Psoas muscle (tissue), 8 donors: ENCODE data around the gene IGIP. TPM values are rescaled to one million over a fixed set of nuclear protein-coding genes. Genes with fewer than 3 reads are reported as not detected.

Experiments used
- ATAC-seq, 4 donors: fragments of 200-7000 bp; cut with Tn5 transposase; one replicate each; pipeline ENCODE4 v1.9.1; 2020; ENCODE audit warnings: moderate library complexity in 3 of 4, mild to moderate bottlenecking in 2 of 4
- DNase-seq, 2 donors: peaks; one replicate each; pipeline ENCODE4 v3.0.0-alpha.2; 2020
- H3K27ac ChIP-seq: fragments of 200-600 bp; one replicate; pipeline ENCODE4 v1.8.0; 2022
- H3K27me3 ChIP-seq, 3 donors: fragments of 200-600 bp in 1 of 3; one replicate each; pipeline versions ENCODE4 v1.6.1 to v1.8.0; 2013 to 2022; ENCODE audit warnings: low read length in 2 of 3, mild to moderate bottlenecking in 2 of 3, moderate library complexity in 1 of 3; ENCODE audit not compliant: insufficient read depth in 3 of 3
- H3K36me3 ChIP-seq, 2 donors: fragments of 200-600 bp in 1 of 2; one replicate each; pipeline versions ENCODE4 v1.6.1 to v1.8.0; 2013 to 2022; ENCODE audit warnings: low read depth in 1 of 2, mild to moderate bottlenecking in 1 of 2, moderate library complexity in 1 of 2; ENCODE audit not compliant: insufficient read depth in 1 of 2
- H3K4me1 ChIP-seq: fragments of 200-600 bp; one replicate; pipeline ENCODE4 v1.8.0; 2022
- H3K4me3 ChIP-seq: fragments of 200-600 bp; one replicate; pipeline ENCODE4 v1.8.0; 2022; ENCODE audit warnings: mild to moderate bottlenecking
- H3K9me3 ChIP-seq: fragments of 200-600 bp; one replicate; pipeline ENCODE4 v1.8.0; 2022
- CTCF ChIP-seq: fragments of 200-600 bp; IDR thresholded peaks from one replicate; pipeline ENCODE4 v1.8.0; 2022; ENCODE audit warnings: antibody characterized with exemption
- WGBS, 3 donors: extraction: QIAGEN DNeasy Blood & Tissue Kit; methylation state at CpG; one replicate each; pipeline versions ENCODE4 v1.1.6 to v1.1.7; 2013; 5-methylcytosine and 5-hydroxymethylcytosine counted together
- intact Hi-C, 2 donors: fragments of 100-400 bp; cut with DNase I; formaldehyde crosslinking; loops; one replicate each; pipeline versions ENCODE4 v1.11.0 to v1.14.2; 2022
- polyA plus RNA-seq, 3 donors: library from polyadenylated mRNA; stranded (reverse); fragments of 200-250 nt; gene quantifications; one replicate each; pipeline ENCODE4 v1.2.3, GENCODE V29; 2013
- total RNA-seq, 4 donors: library from RNA; stranded (reverse); fragmentation: NEBNext Ultra II Directional in 2 of 4; extraction: Animal tissue kit (Norgen Biotek cat#: 25700) in 2 of 4; gene quantifications; one replicate each; pipeline versions ENCODE4 v1.2.1 to v1.2.4, GENCODE V29; 2021 to 2023
- donor health status: healthy with polysubstance abuse.
- donor health status: DM: no; HTN: no; CAD: no; lungs with moderate emphysema.
- donor health status: Bipolar disorder and iron deficiency.
- donor health status: healthy.
- donor health status: DM: yes; HTN: yes; CAD: no.
- donor health status: DM: no; HTN: no; CAD: no.
- donor health status: DM: no; HTN: no; CAD: no.
- donor health status: DM: yes; HTN: yes; CAD: no.

IGIP gene
- total and polyA plus RNA-seq, 7 donors: 3.5 to 11.6 (median 6.8) TPM

- Histone ChIP-seq H3K4me3 (no peak overlapping the region), H3K27ac (no peak overlapping the region), H3K36me3 (no peaks in the 10 kb centered on the region), H3K9me3 (no peaks in the 10 kb centered on the region), H3K27me3 (no peaks in the 10 kb centered on the region), H3K4me1 (no peaks in the 10 kb centered on the region)
- DNase-seq (no peak), ATAC-seq (no peak)
- WGBS, 3 donors: 92 to 95% (median 92%) methylated on average over 5 of the region's 5 CpGs
- intact Hi-C loops: no loop called here
- no peak for TF ChIP-seq CTCF
These were observed 36.5 kb downstream of the IGIP start for GRCh38 chr5:140162275-140162674.

GRCh38 chr5:140162781-140163180, 37.0 kb downstream of the IGIP start:
- no peak for TF ChIP-seq CTCF
- H3K4me3 ChIP-seq: no peak overlapping the region
- DNase-seq (no peak), ATAC-seq (peak in 1 of 4 donors; percentile 11)
- no peak overlapping the region for H3K27ac ChIP-seq
- no peaks in the 10 kb centered on the region for H3K27me3 ChIP-seq
- H3K9me3 ChIP-seq: no peaks in the 10 kb centered on the region
- intact Hi-C loops: no loop called here
- no peaks in the 10 kb centered on the region for H3K4me1 ChIP-seq
- WGBS, 3 donors: 64 to 85% (median 70%) methylated on average over 5 of the region's 5 CpGs
- no peaks in the 10 kb centered on the region for H3K36me3 ChIP-seq

GRCh38 chr5:140165101-140165922, 39.6 kb downstream of the IGIP start:
- Histone ChIP-seq H3K9me3 (no peaks in the 10 kb centered on the region), H3K27me3 (no peaks in the 10 kb centered on the region), H3K4me3 (no peak overlapping the region), H3K27ac (no peak overlapping the region), H3K4me1 (no peaks in the 10 kb centered on the region), H3K36me3 (no peaks in the 10 kb centered on the region)
- ATAC-seq (no peak), DNase-seq (no peak)
- no peak for TF ChIP-seq CTCF
- intact Hi-C loops: no loop called here
- WGBS, 3 donors: 55 to 85% (median 65%) methylated on average over 5 of the region's 5 CpGs

- Histone ChIP-seq H3K27ac (no peak overlapping the region), H3K36me3 (no peaks in the 10 kb centered on the region), H3K9me3 (no peaks in the 10 kb centered on the region), H3K4me3 (no peak overlapping the region), H3K4me1 (no peaks in the 10 kb centered on the region), H3K27me3 (no peaks in the 10 kb centered on the region)
- intact Hi-C loops: no loop called here
- no peak for ATAC-seq
- no peak for TF ChIP-seq CTCF
- 62 to 67% (median 64%) methylated on average over 4 of the region's 4 CpGs for WGBS, 3 donors
- no peak for DNase-seq
These were observed 40.2 kb downstream of the IGIP start for GRCh38 chr5:140165923-140166270.

- no peaks in the 10 kb centered on the region for H3K27me3 ChIP-seq
- no peak for ATAC-seq
- no peak overlapping the region for H3K27ac ChIP-seq
- no peaks in the 10 kb centered on the region for H3K4me1 ChIP-seq
- no peak for TF ChIP-seq CTCF
- intact Hi-C loops: no loop called here
- no peak for DNase-seq
- H3K36me3 ChIP-seq: no peaks in the 10 kb centered on the region
- no peaks in the 10 kb centered on the region for H3K9me3 ChIP-seq
- H3K4me3 ChIP-seq: no peak overlapping the region
These were observed 41.2 kb downstream of the IGIP start for GRCh38 chr5:140166911-140167310.
